ENCODE results near the gene PIM1. TPM values are rescaled to one million over a fixed set of nuclear protein-coding genes. Genes with fewer than 3 reads are reported as not detected.
A peak's percentile ranks its signal among the peaks of the same experiment; 100 is the strongest.

PIM1 gene
- total and polyA plus RNA-seq, 2 donors: 24.2 to 31.7 TPM

DNA sequence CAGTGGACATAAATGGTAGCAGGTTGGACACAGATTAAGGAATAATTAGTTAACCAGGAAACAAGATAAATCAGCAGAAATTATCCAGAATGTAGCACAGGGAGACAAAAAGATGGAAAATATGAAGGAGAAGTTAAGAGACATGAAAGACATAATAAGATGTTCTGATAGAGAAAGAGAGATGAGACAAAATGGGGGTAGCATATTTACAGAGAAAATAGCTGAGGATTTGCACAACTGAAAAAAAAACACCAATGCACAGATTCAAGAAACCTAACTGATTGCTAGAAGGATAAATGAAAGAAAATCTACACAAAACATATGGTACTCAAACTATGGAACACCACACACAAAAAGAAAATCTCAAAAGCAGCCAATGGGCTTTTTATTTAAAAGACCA lies 53.0 kb downstream of the PIM1 start:
- Histone ChIP-seq H3K27me3 (ENCODE audit: control insufficient read depth in 2 of 2, insufficient read depth in 1 of 2, low read length in 1 of 2) (no peaks in the 10 kb centered on the region), H3K9me3 (ENCODE audit: control insufficient read depth in 2 of 2, insufficient read depth in 1 of 2, low read length in 1 of 2) (no peaks in the 10 kb centered on the region), H3K4me1 (ENCODE audit: control insufficient read depth in 2 of 2, insufficient read depth in 2 of 2, low read length in 2 of 2) (peaks cover 0 to 11% of the 10 kb centered on the region in 2 donors), H3K36me3 (ENCODE audit: control insufficient read depth in 2 of 2, insufficient read depth in 2 of 2, low read length in 1 of 2) (no peaks in the 10 kb centered on the region), H3K4me3 (ENCODE audit: low read length in 2 of 2) (peak overlapping the region; percentile 62 to 64), H3K27ac (ENCODE audit: low read depth in 1 of 2, low read length in 1 of 2) (peak overlapping the region in 1 of 2 donors; percentile 73)
- no peak for DNase-seq (ENCODE audit: low read depth in 6 of 9, low spot score in 9 of 9)

Other genes with a start within 250 kb of the PIM1 start
- gene PI16, start 215.4 kb upstream of the PIM1 start, total RNA-seq: 3.3 TPM
- gene PI16, start 215.4 kb upstream of the PIM1 start, polyA plus RNA-seq: 2.2 TPM
- gene MTCH1, start 184.0 kb upstream of the PIM1 start, total RNA-seq: 110 TPM
- gene MTCH1, start 184.0 kb upstream of the PIM1 start, polyA plus RNA-seq: 152 TPM
- 8.5 TPM for gene FGD2, start 164.5 kb upstream of the PIM1 start, total RNA-seq
- gene FGD2, start 164.5 kb upstream of the PIM1 start, polyA plus RNA-seq: 22.1 TPM
- gene TBC1D22B, start 87.6 kb downstream of the PIM1 start, total RNA-seq: 7.7 TPM
- 8.8 TPM for gene TBC1D22B, start 87.6 kb downstream of the PIM1 start, polyA plus RNA-seq
- 2.4 TPM for gene TMEM217, start 88.0 kb downstream of the PIM1 start, total RNA-seq
- 4.0 TPM for gene TMEM217, start 88.0 kb downstream of the PIM1 start, polyA plus RNA-seq
- gene RNF8, start 183.8 kb downstream of the PIM1 start, total RNA-seq: 16.9 TPM
- gene RNF8, start 183.8 kb downstream of the PIM1 start, polyA plus RNA-seq: 12.5 TPM